ENCODE results near the gene ARSK.

ARSK gene

GRCh38 chr5:95606419-95606818 lies 51.5 kb downstream of the ARSK start:
- no peak for DNase-seq (ENCODE audit: low read depth)
- TF ChIP-seq CTCF (IDR thresholded peaks at IDR 0.05; ENCODE audit: insufficient read depth, low read depth, low read length, missing control alignments) = no peak
- H3K4me3 ChIP-seq (ENCODE audit: low read depth, low read length) = no peak overlapping the region

GRCh38 chr5:95609711-95610110 lies 54.8 kb downstream of the ARSK start:
- no peak for DNase-seq (ENCODE audit: low read depth)
- TF ChIP-seq CTCF (IDR thresholded peaks at IDR 0.05; ENCODE audit: insufficient read depth, low read depth, low read length, missing control alignments) = no peak
- no peak overlapping the region for H3K4me3 ChIP-seq (ENCODE audit: low read depth, low read length)

GRCh38 chr5:95610546-95610945 lies 55.6 kb downstream of the ARSK start:
- no peak overlapping the region for H3K4me3 ChIP-seq (ENCODE audit: low read depth, low read length)
- TF ChIP-seq CTCF (IDR thresholded peaks at IDR 0.05; ENCODE audit: insufficient read depth, low read depth, low read length, missing control alignments) = no peak

GRCh38 chr5:95611396-95611795 lies 56.5 kb downstream of the ARSK start:
- DNase-seq (ENCODE audit: low read depth) = no peak
- no peak overlapping the region for H3K4me3 ChIP-seq (ENCODE audit: low read depth, low read length)
- no peak for TF ChIP-seq CTCF (IDR thresholded peaks at IDR 0.05; ENCODE audit: insufficient read depth, low read depth, low read length, missing control alignments)

More at GRCh38 chr5:95610546-95610945, 55.6 kb downstream of the ARSK start:
- no peak for DNase-seq (ENCODE audit: low read depth)

GRCh38 chr5:95613514-95613913 lies 58.6 kb downstream of the ARSK start:
- DNase-seq (ENCODE audit: low read depth) = no peak
- TF ChIP-seq CTCF (IDR thresholded peaks at IDR 0.05; ENCODE audit: insufficient read depth, low read depth, low read length, missing control alignments) = no peak
- no peak overlapping the region for H3K4me3 ChIP-seq (ENCODE audit: low read depth, low read length)

GRCh38 chr5:95615164-95615467 lies 60.2 kb downstream of the ARSK start:
- DNase-seq (ENCODE audit: low read depth) = peak; percentile 38
- no peak overlapping the region for H3K4me3 ChIP-seq (ENCODE audit: low read depth, low read length)
- TF ChIP-seq CTCF (IDR thresholded peaks at IDR 0.05; ENCODE audit: insufficient read depth, low read depth, low read length, missing control alignments) = no peak

GRCh38 chr5:95617057-95617456 lies 62.2 kb downstream of the ARSK start:
- no peak for TF ChIP-seq CTCF (IDR thresholded peaks at IDR 0.05; ENCODE audit: insufficient read depth, low read depth, low read length, missing control alignments)
- peak; percentile 46 for DNase-seq (ENCODE audit: low read depth)
- H3K4me3 ChIP-seq (ENCODE audit: low read depth, low read length) = no peak overlapping the region
